Ishikawa (cell line): Measurements from ENCODE around the gene CDC42BPB.

Experiments
- CEBPB ChIP-seq: IDR thresholded peaks from 2 replicates; pipeline ENCODE4 v1.6.1; 2012
- CREB1 ChIP-seq: IDR thresholded peaks from 2 replicates; pipeline ENCODE4 v1.6.1; 2012; ENCODE audit warnings: low read depth
- EGR1 ChIP-seq: IDR thresholded peaks from 2 replicates; pipeline ENCODE4 v1.6.1; 2012
- EP300 ChIP-seq: IDR thresholded peaks from 2 replicates; pipeline ENCODE4 v1.6.1; 2012; ENCODE audit warnings: borderline replicate concordance
- FOXM1 ChIP-seq: IDR thresholded peaks from 2 replicates; pipeline ENCODE4 v1.6.1; 2012; ENCODE audit warnings: low read depth, borderline replicate concordance
- MAX ChIP-seq: IDR thresholded peaks from 2 replicates; pipeline ENCODE4 v1.6.1; 2012
- NFIC ChIP-seq: IDR thresholded peaks from 2 replicates; pipeline ENCODE4 v1.6.1; 2012
- RAD21 ChIP-seq: IDR thresholded peaks from 2 replicates; pipeline ENCODE4 v1.6.1; 2012; ENCODE audit warnings: low read depth
- REST ChIP-seq: IDR thresholded peaks from 2 replicates; pipeline ENCODE4 v1.6.1; 2012; ENCODE audit warnings: low read depth, mild to moderate bottlenecking
- TAF1 ChIP-seq: IDR thresholded peaks from 2 replicates; pipeline ENCODE4 v1.6.1; 2012; ENCODE audit warnings: low read depth, mild to moderate bottlenecking
- TCF12 ChIP-seq: IDR thresholded peaks from 2 replicates; pipeline ENCODE4 v1.6.1; 2012; ENCODE audit warnings: low read depth
- TEAD4 ChIP-seq: IDR thresholded peaks from 2 replicates; pipeline ENCODE4 v1.6.1; 2012
- USF1 ChIP-seq: IDR thresholded peaks from 2 replicates; pipeline ENCODE4 v1.6.1; 2012
- YY1 ChIP-seq: IDR thresholded peaks from 2 replicates; pipeline ENCODE4 v1.6.1; 2012; ENCODE audit warnings: low read depth
- ZBTB7A ChIP-seq: IDR thresholded peaks from 2 replicates; pipeline ENCODE4 v1.6.1; 2012; ENCODE audit warnings: low read depth

The CDC42BPB gene

GRCh38 chr14:102939329-102939728 is 118.0 kb downstream of the CDC42BPB start:
- TF ChIP-seq EP300 (no peak), EGR1 (no peak), TCF12 (no peak), YY1 (no peak), USF1 (no peak), TEAD4 (no peak), REST (no peak), NFIC (no peak), FOXM1 (no peak), CEBPB (no peak), RAD21 (no peak), TAF1 (no peak), CREB1 (no peak), MAX (no peak), ZBTB7A (no peak)

- TF ChIP-seq TCF12 = no peak
- no peak for TF ChIP-seq EP300
- TF ChIP-seq ZBTB7A = no peak
- TF ChIP-seq NFIC = no peak
- no peak for TF ChIP-seq TEAD4
- no peak for TF ChIP-seq RAD21
- no peak for TF ChIP-seq MAX
- no peak for TF ChIP-seq CREB1
Observed at GRCh38 chr14:102938191-102938590, 119.2 kb downstream of the CDC42BPB start.

GRCh38 chr14:102937331-102938175 is 119.8 kb downstream of the CDC42BPB start:
- no peak for TF ChIP-seq MAX
- TF ChIP-seq EP300 = no peak

GRCh38 chr14:102935756-102936155 is 121.6 kb downstream of the CDC42BPB start:
- no peak for TF ChIP-seq YY1
- no peak for TF ChIP-seq TCF12
- TF ChIP-seq EGR1 = no peak
- TF ChIP-seq RAD21 = no peak
- no peak for TF ChIP-seq EP300
- TF ChIP-seq USF1 = no peak
- TF ChIP-seq FOXM1 = no peak
- TF ChIP-seq NFIC = no peak
- TF ChIP-seq REST = no peak
- no peak for TF ChIP-seq TAF1
- no peak for TF ChIP-seq CREB1
- no peak for TF ChIP-seq ZBTB7A
- TF ChIP-seq TEAD4 = no peak
- no peak for TF ChIP-seq MAX

- TF ChIP-seq RAD21 (no peak), FOXM1 (no peak), TAF1 (no peak), TCF12 (no peak), CREB1 (no peak), USF1 (no peak), EP300 (no peak), ZBTB7A (no peak), NFIC (no peak), REST (no peak), MAX (no peak), YY1 (no peak), EGR1 (no peak), CEBPB (no peak), TEAD4 (no peak)
Observed at GRCh38 chr14:102933618-102934231, 123.6 kb downstream of the CDC42BPB start.
